Kidney (tissue), 14 donors: ENCODE results near the gene IFNA16. TPM values are rescaled to one million over a fixed set of nuclear protein-coding genes. Genes with fewer than 3 reads are reported as not detected.
"Not testable (repeated sequence)": the region's sequence is repeated elsewhere in the genome, so short reads cannot be mapped to it uniquely, and the experiment has no call there.

ENCODE experiments used
- DNase-seq, 5 donors: peaks; one replicate each; pipeline ENCODE4 v3.0.0-alpha.2; 2013 to 2020
- FAIRE-seq: peaks from 2 replicates; lab custom pipeline; 2012; peaks lifted over from hg19 to GRCh38; lab: Jason Lieb, UNC
- H3K27ac ChIP-seq, 2 donors: one replicate each; pipeline ENCODE4 v1.7.0; 2013; ENCODE audit warnings: low read depth in 2 of 2, low read length in 2 of 2, inconsistent platforms in 1 of 2
- H3K27me3 ChIP-seq: one replicate; pipeline ENCODE4 v1.7.1; 2013; ENCODE audit warnings: low read length, inconsistent platforms; ENCODE audit not compliant: control insufficient read depth, insufficient read depth
- H3K36me3 ChIP-seq, 3 donors: one replicate each; pipeline versions ENCODE4 v1.7.0 to v1.7.1; 2013; ENCODE audit warnings: low read length in 3 of 3, control low read depth in 1 of 3, inconsistent platforms in 1 of 3; ENCODE audit not compliant: insufficient read depth in 3 of 3, control insufficient read depth in 2 of 3
- H3K4me1 ChIP-seq, 3 donors: one replicate each; pipeline versions ENCODE4 v1.7.0 to v1.7.1; 2013; ENCODE audit warnings: low read length in 3 of 3, inconsistent platforms in 1 of 3, low read depth in 1 of 3; ENCODE audit not compliant: control insufficient read depth in 2 of 3, insufficient read depth in 2 of 3
- H3K4me3 ChIP-seq, 3 donors: one replicate each; pipeline versions ENCODE4 v1.7.0 to v1.8.1; 2013; ENCODE audit warnings: low read length in 3 of 3, control low read depth in 1 of 3, inconsistent platforms in 1 of 3
- H3K9ac ChIP-seq, 3 donors: one replicate each; pipeline versions ENCODE4 v1.7.0 to v1.7.1; 2013; ENCODE audit warnings: low read length in 3 of 3, control low read depth in 1 of 3, inconsistent platforms in 1 of 3
- H3K9me3 ChIP-seq, 3 donors: one replicate each; pipeline versions ENCODE4 v1.7.0 to v1.7.1; 2013; ENCODE audit warnings: low read length in 3 of 3, control low read depth in 1 of 3, inconsistent platforms in 1 of 3; ENCODE audit not compliant: control insufficient read depth in 2 of 3, insufficient read depth in 1 of 3
- intact Hi-C: fragments of 100-400 bp; cut with DNase I; formaldehyde crosslinking; loops from one replicate; pipeline ENCODE4 v1.11.1; 2022
- polyA plus RNA-seq: library from polyadenylated mRNA; stranded (reverse); fragments of 350-450 nt; fragmentation: Illumina TruSeq; extraction: RNeasy Lipid Tissue Mini Kit (QIAGEN cat#74804); gene quantifications from one replicate; pipeline ENCODE4 v1.2.3, GENCODE V29; 2014; ENCODE audit warnings: low read depth, low replicate concordance; ENCODE audit not compliant: insufficient read depth
- total RNA-seq: library from RNA; stranded (reverse); fragmentation: NEBNext Ultra II Directional; extraction: Animal tissue kit (Norgen Biotek cat#: 25700); gene quantifications from one replicate; pipeline ENCODE4 v1.2.1, GENCODE V29; 2021
- TF ChIP-seq, protein P1 (sequence below): IDR thresholded peaks from 3 replicates; pipeline ENCODE4 v1.5.1; 2012; ENCODE audit warnings: mild to moderate bottlenecking, moderate library complexity, borderline replicate concordance; ENCODE audit not compliant: insufficient read depth; ENCODE audit errors: extremely low read depth
- donor health status: control.
- donor health status: control.
- donor health status: control.
- donor health status: control.
- donor health status: control.
- donor health status: DM: yes; HTN: yes; CAD: no.
- donor health status: Normal renal cell carcinoma (clear cell type).

The IFNA16 gene
- total and polyA plus RNA-seq, 2 donors from 2014 or later, result not detected

DNA sequence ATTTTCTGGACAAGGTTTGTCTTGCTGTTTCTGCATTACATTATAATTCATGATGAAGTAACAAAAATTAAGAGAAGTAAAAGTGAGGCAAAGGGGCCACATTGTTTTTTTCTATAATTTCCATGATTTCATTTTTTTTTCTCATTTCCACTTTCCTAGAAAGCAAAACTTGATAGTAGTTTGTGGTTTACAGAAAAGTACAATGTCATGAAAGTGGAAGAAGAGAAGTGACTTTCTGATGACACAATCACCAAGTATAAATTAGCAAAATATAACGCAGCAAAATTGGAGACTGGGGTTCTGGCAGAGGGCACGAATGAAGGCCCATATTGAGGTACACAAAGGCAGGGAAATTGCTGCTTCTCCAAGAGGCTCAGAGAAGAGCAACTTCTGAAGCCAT is 27.7 kb upstream of the IFNA16 start:
- Histone ChIP-seq H3K27me3 (no peaks in the 10 kb centered on the region), H3K4me1 (no peaks in the 10 kb centered on the region), H3K27ac (no peak overlapping the region), H3K36me3 (no peaks in the 10 kb centered on the region), H3K9ac (no peak overlapping the region), H3K4me3 (no peak overlapping the region), H3K9me3 (no peaks in the 10 kb centered on the region)
- FAIRE-seq, result no peak
- TF ChIP-seq, protein P1, sequence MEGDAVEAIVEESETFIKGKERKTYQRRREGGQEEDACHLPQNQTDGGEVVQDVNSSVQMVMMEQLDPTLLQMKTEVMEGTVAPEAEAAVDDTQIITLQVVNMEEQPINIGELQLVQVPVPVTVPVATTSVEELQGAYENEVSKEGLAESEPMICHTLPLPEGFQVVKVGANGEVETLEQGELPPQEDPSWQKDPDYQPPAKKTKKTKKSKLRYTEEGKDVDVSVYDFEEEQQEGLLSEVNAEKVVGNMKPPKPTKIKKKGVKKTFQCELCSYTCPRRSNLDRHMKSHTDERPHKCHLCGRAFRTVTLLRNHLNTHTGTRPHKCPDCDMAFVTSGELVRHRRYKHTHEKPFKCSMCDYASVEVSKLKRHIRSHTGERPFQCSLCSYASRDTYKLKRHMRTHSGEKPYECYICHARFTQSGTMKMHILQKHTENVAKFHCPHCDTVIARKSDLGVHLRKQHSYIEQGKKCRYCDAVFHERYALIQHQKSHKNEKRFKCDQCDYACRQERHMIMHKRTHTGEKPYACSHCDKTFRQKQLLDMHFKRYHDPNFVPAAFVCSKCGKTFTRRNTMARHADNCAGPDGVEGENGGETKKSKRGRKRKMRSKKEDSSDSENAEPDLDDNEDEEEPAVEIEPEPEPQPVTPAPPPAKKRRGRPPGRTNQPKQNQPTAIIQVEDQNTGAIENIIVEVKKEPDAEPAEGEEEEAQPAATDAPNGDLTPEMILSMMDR, result no peak
- intact Hi-C loops, result no loop called here
- no peak for DNase-seq

GRCh38 chr9:21239911-21240310 is 22.8 kb upstream of the IFNA16 start, which contains the start of gene IFNA14:
Gene IFNA14 (minus strand): TSS chr9:21240005. CDS start chr9:21239935, 70 bp downstream.
- intact Hi-C loops, result no loop called here
- FAIRE-seq (no peak), DNase-seq (no peak)
- Histone ChIP-seq H3K9ac (no peak within 1 kb of the TSS), H3K27me3 (no peaks in the 10 kb centered on the region), H3K4me1 (no peaks in the 10 kb centered on the region), H3K36me3 (no peaks in the 10 kb centered on the region), H3K27ac (no peak within 1 kb of the TSS), H3K4me3 (no peak within 1 kb of the TSS), H3K9me3 (no peaks in the 10 kb centered on the region)
- TF ChIP-seq, protein P1, result no peak

- H3K27ac ChIP-seq, H3K4me3 ChIP-seq, H3K36me3 ChIP-seq, H3K4me1 ChIP-seq, H3K9ac ChIP-seq, FAIRE-seq, DNase-seq, intact Hi-C loops, H3K9me3 ChIP-seq, H3K27me3 ChIP-seq: not testable (repeated sequence)
Observed at GRCh38 chr9:21236360-21236714, 19.2 kb upstream of the IFNA16 start.

GRCh38 chr9:21235468-21236359 is 18.6 kb upstream of the IFNA16 start:
- TF ChIP-seq, protein P1, result peak; percentile 52
- intact Hi-C loops, H3K27me3 ChIP-seq, H3K4me1 ChIP-seq, H3K27ac ChIP-seq, H3K4me3 ChIP-seq, H3K9me3 ChIP-seq, H3K36me3 ChIP-seq, H3K9ac ChIP-seq: not testable (repeated sequence)
- DNase-seq (peak in 2 of 5 donors; percentile 38 to 52), FAIRE-seq (peak; percentile 6)
